MCF 10A (cell line): Measurements from ENCODE around the gene NUFIP1. TPM values are rescaled to one million over a fixed set of nuclear protein-coding genes. Genes with fewer than 3 reads are reported as not detected.
"Not testable (repeated sequence)": the region's sequence is repeated elsewhere in the genome, so short reads cannot be mapped to it uniquely, and the experiment has no call there.

ENCODE experiments used
- BruUV-seq: library from RNA; stranded (reverse); fragments of 400-500 nt; replicated peaks from 2 replicates; lab custom pipeline; 2021; lab: Mats Ljungman, UMichigan
- CTCF ChIA-PET: fragments of 300-600 bp; sonication (Branson Sonifier 250); formaldehyde crosslinking; extraction: SDS; loops from one replicate; lab custom pipeline; 2021; ENCODE audit warnings: antibody characterized with exemption, inconsistent platforms; lab: Yijun Ruan, JAX
- POLR2A ChIA-PET: fragments of 300-600, 350-650 bp; sonication (Branson Sonifier 250); formaldehyde crosslinking; extraction: SDS; loops from one replicate; lab custom pipeline; 2020; ENCODE audit warnings: antibody characterized with exemption, inconsistent platforms; lab: Yijun Ruan, JAX
- DNase-seq: peaks from one replicate; pipeline ENCODE4 v3.0.0-alpha.2; 2018; ENCODE audit not compliant: unreplicated experiment
- H3K27ac Mint-ChIP-seq: one replicate; pipeline ENCODE4 v1.8.0; 2022; ENCODE audit warnings: mild to moderate bottlenecking, low read depth, mixed read lengths; ENCODE audit not compliant: unreplicated experiment
- H3K27me3 Mint-ChIP-seq: one replicate; pipeline ENCODE4 v1.8.0; 2022; ENCODE audit warnings: mixed read lengths; ENCODE audit not compliant: insufficient read depth, unreplicated experiment
- H3K36me3 Mint-ChIP-seq: one replicate; pipeline ENCODE4 v1.8.0; 2022; ENCODE audit warnings: mild to moderate bottlenecking, moderate library complexity, mixed read lengths; ENCODE audit not compliant: insufficient read depth, unreplicated experiment
- H3K4me1 Mint-ChIP-seq: one replicate; pipeline ENCODE4 v1.8.0; 2022; ENCODE audit warnings: mixed read lengths; ENCODE audit not compliant: insufficient read depth, unreplicated experiment
- H3K4me3 Mint-ChIP-seq: one replicate; pipeline ENCODE4 v1.8.0; 2022; ENCODE audit warnings: mild to moderate bottlenecking, moderate library complexity, mixed read lengths; ENCODE audit not compliant: unreplicated experiment
- H3K9me3 Mint-ChIP-seq: one replicate; pipeline ENCODE4 v1.8.0; 2022; ENCODE audit warnings: mixed read lengths; ENCODE audit not compliant: unreplicated experiment
- intact Hi-C: fragments of 100-400 bp; cut with micrococcal nuclease; formaldehyde crosslinking; loops from 2 replicates; pipeline ENCODE4 v1.14.1; 2022
- total RNA-seq: library from RNA; stranded (reverse); gene quantifications from 2 replicates; pipeline ENCODE4 v1.2.3, GENCODE V29; 2022
- TF ChIP-seq, protein P1 (sequence below): fragments of 200-600 bp; IDR thresholded peaks from one replicate; pipeline ENCODE4 v1.8.0; 2022; ENCODE audit warnings: antibody characterized with exemption, mild to moderate bottlenecking; ENCODE audit not compliant: unreplicated experiment

Gene NUFIP1
- total RNA-seq, 1 experiment from 2014 or later, result 9.7 TPM

- intact Hi-C loops, result no loop called here
- Mint-ChIP-seq H3K27ac (no peak overlapping the region), H3K4me1 (peaks cover 9% of the 10 kb centered on the region), H3K27me3 (no peaks in the 10 kb centered on the region), H3K4me3 (no peak overlapping the region), H3K36me3 (peaks cover 43% of the 10 kb centered on the region), H3K9me3 (no peaks in the 10 kb centered on the region)
- POLR2A ChIA-PET, result interaction anchor here (0.5 to 1.0 kb wide), 2 partner anchors 8 to 20 kb away, joined by 3 to 4 read pairs; no protein-coding TSS in a partner anchor
- CTCF ChIA-PET, result interaction anchor here (0.9 to 1.8 kb wide), 2 partner anchors 36 to 471 kb away, joined by 4 to 6 read pairs; no protein-coding TSS in a partner anchor
- no TSS peak for BruUV-seq
- TF ChIP-seq, protein P1, sequence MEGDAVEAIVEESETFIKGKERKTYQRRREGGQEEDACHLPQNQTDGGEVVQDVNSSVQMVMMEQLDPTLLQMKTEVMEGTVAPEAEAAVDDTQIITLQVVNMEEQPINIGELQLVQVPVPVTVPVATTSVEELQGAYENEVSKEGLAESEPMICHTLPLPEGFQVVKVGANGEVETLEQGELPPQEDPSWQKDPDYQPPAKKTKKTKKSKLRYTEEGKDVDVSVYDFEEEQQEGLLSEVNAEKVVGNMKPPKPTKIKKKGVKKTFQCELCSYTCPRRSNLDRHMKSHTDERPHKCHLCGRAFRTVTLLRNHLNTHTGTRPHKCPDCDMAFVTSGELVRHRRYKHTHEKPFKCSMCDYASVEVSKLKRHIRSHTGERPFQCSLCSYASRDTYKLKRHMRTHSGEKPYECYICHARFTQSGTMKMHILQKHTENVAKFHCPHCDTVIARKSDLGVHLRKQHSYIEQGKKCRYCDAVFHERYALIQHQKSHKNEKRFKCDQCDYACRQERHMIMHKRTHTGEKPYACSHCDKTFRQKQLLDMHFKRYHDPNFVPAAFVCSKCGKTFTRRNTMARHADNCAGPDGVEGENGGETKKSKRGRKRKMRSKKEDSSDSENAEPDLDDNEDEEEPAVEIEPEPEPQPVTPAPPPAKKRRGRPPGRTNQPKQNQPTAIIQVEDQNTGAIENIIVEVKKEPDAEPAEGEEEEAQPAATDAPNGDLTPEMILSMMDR, result no peak
- DNase-seq, result no peak
Measured at GRCh38 chr13:44954224-44954623, 35.0 kb downstream of the NUFIP1 start.

DNA sequence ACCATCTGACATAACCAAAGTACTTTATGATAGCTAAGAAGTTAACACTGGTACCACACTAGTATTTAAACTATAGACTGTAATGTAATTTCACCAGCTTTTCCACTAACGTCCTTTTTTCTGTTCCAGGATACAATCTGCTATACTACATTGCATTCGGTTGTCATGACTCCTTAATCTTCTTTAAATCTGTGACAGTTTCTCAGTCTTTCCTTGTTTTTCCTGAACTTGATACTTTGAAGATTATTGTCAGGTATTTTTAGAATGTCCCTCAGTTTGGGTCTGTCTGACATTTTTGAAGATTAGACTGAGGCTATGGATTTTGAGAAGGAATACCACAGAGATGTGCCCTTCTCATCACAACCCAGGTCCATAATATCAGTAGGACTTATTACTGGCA is 36.6 kb downstream of the NUFIP1 start:
- Mint-ChIP-seq H3K4me1 (peaks cover 9% of the 10 kb centered on the region), H3K36me3 (peaks cover 43% of the 10 kb centered on the region), H3K27ac (no peak overlapping the region), H3K4me3 (no peak overlapping the region), H3K9me3 (no peaks in the 10 kb centered on the region), H3K27me3 (no peaks in the 10 kb centered on the region)
- POLR2A ChIA-PET, result interaction anchor here (1.2 to 1.4 kb wide), 2 partner anchors 9 to 16 kb away, joined by 4 read pairs; no protein-coding TSS in a partner anchor
- no peak for DNase-seq
- intact Hi-C loops, result no loop called here
- TF ChIP-seq, protein P1, result no peak
- BruUV-seq, result no TSS peak
- CTCF ChIA-PET, result interaction anchor here (1.9 kb wide), 1 partner anchor 468 kb away, joined by 7 read pairs; no protein-coding TSS in a partner anchor

- no peak overlapping the region for H3K27ac Mint-ChIP-seq
- no peaks in the 10 kb centered on the region for H3K9me3 Mint-ChIP-seq
- ChIA-PET POLR2A (interaction anchor here (1.1 kb wide), 1 partner anchor 12 kb away, joined by 4 read pairs; no protein-coding TSS in a partner anchor), CTCF (interaction anchor here (0.7 to 1.9 kb wide), 3 partner anchors 24 to 467 kb away, joined by 3 to 7 read pairs (median 3); no protein-coding TSS in a partner anchor)
- H3K4me1 Mint-ChIP-seq, result peaks cover 9% of the 10 kb centered on the region
- H3K4me3 Mint-ChIP-seq, result no peak overlapping the region
- H3K36me3 Mint-ChIP-seq, result peaks cover 42% of the 10 kb centered on the region
- H3K27me3 Mint-ChIP-seq, result no peaks in the 10 kb centered on the region
- TF ChIP-seq, protein P1, result no peak
- BruUV-seq, result no TSS peak
- no peak for DNase-seq
- intact Hi-C loops, result no loop called here
Measured at GRCh38 chr13:44951184-44951583, 38.1 kb downstream of the NUFIP1 start.

DNA sequence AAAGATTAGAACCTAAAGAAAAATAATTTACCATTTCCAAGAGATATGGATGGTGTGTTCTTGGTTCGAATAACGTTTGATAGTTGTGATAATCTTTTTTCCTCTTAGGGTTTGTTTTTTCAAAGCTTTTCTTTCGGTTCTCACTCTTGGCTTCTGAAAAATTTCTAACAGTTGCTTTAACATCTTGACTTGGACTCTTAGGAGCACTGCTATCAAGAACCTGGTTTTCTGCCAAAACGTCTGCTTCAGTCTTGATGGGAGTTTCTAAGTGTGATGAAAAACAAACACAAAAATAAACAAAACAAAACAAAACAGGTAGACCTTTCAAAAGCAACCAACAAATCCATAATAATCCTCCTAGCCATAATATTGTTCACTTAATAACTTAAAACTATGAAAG is 45.9 kb downstream of the NUFIP1 start:
- H3K4me3 Mint-ChIP-seq, intact Hi-C loops: not testable (repeated sequence)

More for the DNA sequence above, 45.9 kb downstream of the NUFIP1 start:
- not testable (repeated sequence) for H3K27me3 Mint-ChIP-seq, H3K9me3 Mint-ChIP-seq, H3K4me1 Mint-ChIP-seq, H3K27ac Mint-ChIP-seq, BruUV-seq, DNase-seq
- ChIA-PET CTCF (interaction anchor here (0.6 to 0.7 kb wide), 2 partner anchors 154 to 507 kb away, joined by 3 to 5 read pairs; no protein-coding TSS in a partner anchor), POLR2A (interaction anchor here (0.7 to 1.6 kb wide), 3 partner anchors 9 to 421 kb away, joined by 3 to 4 read pairs (median 3); no protein-coding TSS in a partner anchor)
- H3K36me3 Mint-ChIP-seq, result peaks cover 28% of the 10 kb centered on the region
